SU-DHL-6 (cell line): Measurements from ENCODE around the gene CLASP1.

Experiments used
- EZH2phosphoT487 ChIP-seq: fragments of 200-600 bp; sonication (generic), shearing (Covaris generic); conservative IDR thresholded peaks from 2 replicates; pipeline ENCODE4 v1.6.1; 2018; ENCODE audit warnings: mild to moderate bottlenecking, antibody characterized with exemption, low read length, moderate library complexity, mixed read lengths
- TF ChIP-seq, protein P1 (sequence below): fragments of 200-600 bp; sonication (generic); IDR thresholded peaks from one replicate; pipeline ENCODE4 v1.5.1; 2017; ENCODE audit warnings: antibody characterized with exemption, mild to moderate bottlenecking, low read length, moderate library complexity; ENCODE audit not compliant: insufficient read depth, poor library complexity, severe bottlenecking

DNA sequence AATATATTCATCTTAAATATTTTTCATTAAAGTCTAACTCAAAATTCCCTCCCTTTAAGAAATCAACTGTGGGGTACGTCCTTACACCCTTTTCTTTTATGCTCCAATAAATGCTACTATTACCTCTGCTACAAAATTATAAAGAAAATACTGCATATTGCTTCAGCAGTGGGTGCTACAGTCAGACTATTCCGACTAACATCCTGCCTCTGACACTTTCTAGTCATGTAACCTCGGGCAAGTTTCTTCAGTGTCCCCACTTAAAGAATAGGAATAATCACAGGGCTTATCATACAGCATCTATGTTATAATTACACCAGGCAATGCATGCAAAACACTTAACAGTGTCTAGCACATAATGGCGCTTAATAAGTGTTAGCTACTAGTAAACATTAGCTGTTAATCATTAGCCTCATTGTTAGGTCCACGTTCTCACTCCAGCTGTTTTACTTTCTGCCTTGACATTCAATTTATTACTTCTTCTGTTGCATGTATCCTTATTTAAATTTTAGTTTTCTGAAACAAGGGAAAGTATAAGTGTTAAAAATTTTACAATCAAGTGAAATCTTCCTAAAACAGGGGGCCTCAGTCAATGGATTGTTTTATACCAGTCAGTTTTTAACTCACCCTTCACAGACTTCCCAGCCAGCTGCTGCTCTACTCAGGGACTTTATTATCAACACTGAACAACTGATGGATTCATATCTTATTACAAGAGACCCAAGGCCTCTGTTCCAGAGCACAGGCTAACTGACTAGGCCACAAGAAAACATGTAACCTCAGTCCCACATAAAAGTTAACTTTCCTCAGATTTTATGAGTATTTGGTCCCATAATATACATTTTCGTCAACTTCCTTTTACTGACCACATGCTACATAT is 54.0 kb downstream of the CLASP1 start:
- TF ChIP-seq, protein P1, sequence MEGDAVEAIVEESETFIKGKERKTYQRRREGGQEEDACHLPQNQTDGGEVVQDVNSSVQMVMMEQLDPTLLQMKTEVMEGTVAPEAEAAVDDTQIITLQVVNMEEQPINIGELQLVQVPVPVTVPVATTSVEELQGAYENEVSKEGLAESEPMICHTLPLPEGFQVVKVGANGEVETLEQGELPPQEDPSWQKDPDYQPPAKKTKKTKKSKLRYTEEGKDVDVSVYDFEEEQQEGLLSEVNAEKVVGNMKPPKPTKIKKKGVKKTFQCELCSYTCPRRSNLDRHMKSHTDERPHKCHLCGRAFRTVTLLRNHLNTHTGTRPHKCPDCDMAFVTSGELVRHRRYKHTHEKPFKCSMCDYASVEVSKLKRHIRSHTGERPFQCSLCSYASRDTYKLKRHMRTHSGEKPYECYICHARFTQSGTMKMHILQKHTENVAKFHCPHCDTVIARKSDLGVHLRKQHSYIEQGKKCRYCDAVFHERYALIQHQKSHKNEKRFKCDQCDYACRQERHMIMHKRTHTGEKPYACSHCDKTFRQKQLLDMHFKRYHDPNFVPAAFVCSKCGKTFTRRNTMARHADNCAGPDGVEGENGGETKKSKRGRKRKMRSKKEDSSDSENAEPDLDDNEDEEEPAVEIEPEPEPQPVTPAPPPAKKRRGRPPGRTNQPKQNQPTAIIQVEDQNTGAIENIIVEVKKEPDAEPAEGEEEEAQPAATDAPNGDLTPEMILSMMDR: no peak
- TF ChIP-seq EZH2phosphoT487: no peak
